Measurements from ENCODE around the gene IRF4.

Gene IRF4

GRCh38 chr6:398558-399078 is 7.1 kb downstream of the IRF4 start:
- no peak for DNase-seq (ENCODE audit: low read depth)

GRCh38 chr6:399785-400534 is 8.4 kb downstream of the IRF4 start:
- no peak for DNase-seq (ENCODE audit: low read depth)

GRCh38 chr6:400815-401214 is 9.3 kb downstream of the IRF4 start:
- DNase-seq (ENCODE audit: low read depth), result no peak

- no peak for DNase-seq (ENCODE audit: low read depth)
Measured at GRCh38 chr6:401239-401993, 9.9 kb downstream of the IRF4 start.

- no peak for DNase-seq (ENCODE audit: low read depth)
Measured at GRCh38 chr6:401994-402640, 10.6 kb downstream of the IRF4 start.

GRCh38 chr6:402901-403658 is 11.5 kb downstream of the IRF4 start:
- DNase-seq (ENCODE audit: low read depth), result peak; percentile 40

- DNase-seq (ENCODE audit: low read depth), result no peak
Measured at GRCh38 chr6:403659-404655, 12.4 kb downstream of the IRF4 start.

GRCh38 chr6:404685-405423 is 13.3 kb downstream of the IRF4 start:
- DNase-seq (ENCODE audit: low read depth), result no peak

- DNase-seq (ENCODE audit: low read depth), result no peak
Measured at GRCh38 chr6:408148-408547, 16.6 kb downstream of the IRF4 start.

- DNase-seq (ENCODE audit: low read depth), result no peak
Measured at GRCh38 chr6:408599-409102, 17.1 kb downstream of the IRF4 start.

GRCh38 chr6:409370-409972 is 17.9 kb downstream of the IRF4 start:
- DNase-seq (ENCODE audit: low read depth), result no peak

GRCh38 chr6:410555-411395 is 19.2 kb downstream of the IRF4 start:
- DNase-seq (ENCODE audit: low read depth), result no peak

GRCh38 chr6:411402-412145 is 20.0 kb downstream of the IRF4 start:
- no peak for DNase-seq (ENCODE audit: low read depth)

- DNase-seq (ENCODE audit: low read depth), result no peak
Measured at GRCh38 chr6:412146-412886, 20.8 kb downstream of the IRF4 start.

GRCh38 chr6:414447-414846 is 22.9 kb downstream of the IRF4 start:
- no peak for DNase-seq (ENCODE audit: low read depth)

- no peak for DNase-seq (ENCODE audit: low read depth)
Measured at GRCh38 chr6:415087-415486, 23.5 kb downstream of the IRF4 start.

GRCh38 chr6:421211-421610 is 29.7 kb downstream of the IRF4 start:
- no peak for DNase-seq (ENCODE audit: low read depth)

Measured in stimulated activated CD8-positive, alpha-beta memory T cell treated with anti-CD3 and anti-CD28 coated beads, Interleukin-7, amount 100 ng/mL, for 24 hours (primary cell).